H1 (cell line): Measurements from ENCODE around the gene ISM1. TPM values are rescaled to one million over a fixed set of nuclear protein-coding genes. Genes with fewer than 3 reads are reported as not detected.
A peak's percentile ranks its signal among the peaks of the same experiment; 100 is the strongest.

Experiments used
- CTCF ChIA-PET: fragments of 300-600 bp; sonication (Branson Sonifier 250); formaldehyde crosslinking; loops from one replicate; lab custom pipeline; 2021; ENCODE audit not compliant: partially characterized antibody; lab: Charles Lee
- POLR2A ChIA-PET: fragments of 300-600 bp; sonication (Branson Sonifier 250); formaldehyde crosslinking; loops from one replicate; lab custom pipeline; 2021; ENCODE audit warnings: inconsistent platforms; ENCODE audit not compliant: partially characterized antibody; lab: Charles Lee
- DNase-seq, 2 experiments: peaks; one replicate each; pipeline versions ENCODE4 v3.0.0 to v3.0.0-alpha.2; 2010 to 2022; ENCODE audit warnings: low spot score in 2 of 2, low read depth in 1 of 2, mixed read lengths in 1 of 2
- FAIRE-seq: peaks from 2 replicates; lab custom pipeline; 2011; peaks lifted over from hg19 to GRCh38; lab: Jason Lieb, UNC
- H2AFZ ChIP-seq: 2 replicates; pipeline ENCODE4 v1.8.1; 2012; ENCODE audit warnings: low read length, inconsistent platforms
- H2AK5ac ChIP-seq: 2 replicates; pipeline ENCODE4 v1.6.1; 2013; ENCODE audit warnings: low read depth, low read length
- H2BK120ac ChIP-seq: replicated peaks from 2 replicates; pipeline ENCODE3; 2013; ENCODE audit warnings: low read depth, low read length, inconsistent platforms
- H2BK12ac ChIP-seq: 2 replicates; pipeline ENCODE4 v1.6.1; 2013; ENCODE audit warnings: low read depth, low read length
- H2BK15ac ChIP-seq: 2 replicates; pipeline ENCODE4 v1.6.1; 2013; ENCODE audit warnings: low read length
- H2BK20ac ChIP-seq: 2 replicates; pipeline ENCODE4 v1.6.1; 2013; ENCODE audit warnings: low read length
- H2BK5ac ChIP-seq: 2 replicates; pipeline ENCODE4 v1.6.1; 2013; ENCODE audit warnings: low read depth, low read length
- H3K14ac ChIP-seq: 2 replicates; pipeline ENCODE4 v1.6.1; 2013; ENCODE audit warnings: inconsistent platforms; ENCODE audit not compliant: insufficient read length
- H3K18ac ChIP-seq: 2 replicates; pipeline ENCODE4 v1.6.1; 2013; ENCODE audit warnings: low read length; ENCODE audit errors: extremely low read depth
- H3K23ac ChIP-seq: 2 replicates; pipeline ENCODE4 v1.6.1; 2013; ENCODE audit warnings: inconsistent platforms; ENCODE audit not compliant: insufficient read length
- H3K23me2 ChIP-seq: 2 replicates; pipeline ENCODE4 v1.6.1; 2013; ENCODE audit warnings: low read depth, low read length
- H3K27ac ChIP-seq: 2 replicates; pipeline ENCODE4 v1.6.1; 2011; ENCODE audit warnings: low read depth, low read length, inconsistent platforms
- H3K27me3 ChIP-seq, 4 experiments: replicated peaks in 1 of 4; 1 replicate in 1 of 4; 2 replicates in 3 of 4; pipeline versions ENCODE4 v1.6.1 to v1.8.1; 2011 to 2013; ENCODE audit warnings: low read length in 3 of 4, mild to moderate bottlenecking in 3 of 4, inconsistent platforms in 2 of 4, mixed read lengths in 2 of 4, moderate library complexity in 1 of 4; ENCODE audit not compliant: control insufficient read depth in 3 of 4, insufficient read depth in 3 of 4; ENCODE audit errors: extremely low read depth in 1 of 4
- H3K36me3 ChIP-seq, 4 experiments: 2 replicates each; pipeline versions ENCODE4 v1.6.1 to v1.8.1; 2011 to 2013; ENCODE audit warnings: mild to moderate bottlenecking in 4 of 4, low read length in 3 of 4, moderate library complexity in 2 of 4, control low read depth in 1 of 4, inconsistent platforms in 1 of 4; ENCODE audit not compliant: insufficient read depth in 4 of 4, control insufficient read depth in 2 of 4
- H3K4ac ChIP-seq: replicated peaks from 2 replicates; pipeline ENCODE3; 2013; ENCODE audit warnings: low read length, low read depth, mixed read lengths, inconsistent platforms; ENCODE audit not compliant: insufficient read length
- H3K4me1 ChIP-seq, 4 experiments: replicated peaks in 1 of 4; 1 replicate in 1 of 4; 2 replicates in 3 of 4; pipeline versions ENCODE4 v1.6.1 to v1.8.1; 2011 to 2013; ENCODE audit warnings: low read length in 3 of 4, inconsistent platforms in 2 of 4, mixed read lengths in 1 of 4; ENCODE audit not compliant: insufficient read depth in 4 of 4, control insufficient read depth in 3 of 4
- H3K4me2 ChIP-seq, 2 experiments: 2 replicates each; pipeline versions ENCODE4 v1.6.1 to v1.8.1; 2011 to 2013; ENCODE audit warnings: low read depth in 2 of 2, low read length in 2 of 2, control low read depth in 1 of 2, inconsistent platforms in 1 of 2, mild to moderate bottlenecking in 1 of 2; ENCODE audit not compliant: insufficient read depth in 1 of 2
- H3K4me3 ChIP-seq, 4 experiments: fragments of 200-600, 300-600 bp in 1 of 4; sonication (generic), shearing (Covaris generic), sonication (Bioruptor Twin) in 1 of 4; 2 replicates each; pipeline versions ENCODE4 v1.5.1 to v1.8.1; 2011 to 2016; ENCODE audit warnings: low read length in 4 of 4, low read depth in 3 of 4, control low read depth in 2 of 4, inconsistent platforms in 2 of 4, mild to moderate bottlenecking in 2 of 4, mixed read lengths in 1 of 4, moderate library complexity in 1 of 4; ENCODE audit not compliant: insufficient read depth in 2 of 4; ENCODE audit errors: extremely low read depth in 1 of 4
- H3K56ac ChIP-seq: replicated peaks from 2 replicates; pipeline ENCODE3; 2013; ENCODE audit warnings: low read depth, mild to moderate bottlenecking, mixed read lengths, low read length, inconsistent platforms; ENCODE audit not compliant: insufficient read length
- H3K79me1 ChIP-seq: 2 replicates; pipeline ENCODE4 v1.6.1; 2013; ENCODE audit warnings: low read depth, low read length, control low read depth
- H3K79me2 ChIP-seq, 2 experiments: 2 replicates each; pipeline versions ENCODE4 v1.6.1 to v1.8.1; 2012 to 2013; ENCODE audit warnings: low read length in 2 of 2, mild to moderate bottlenecking in 2 of 2, inconsistent platforms in 1 of 2; ENCODE audit not compliant: insufficient read depth in 2 of 2, control insufficient read depth in 1 of 2
- H3K9ac ChIP-seq, 4 experiments: replicated peaks in 1 of 4; 1 replicate in 1 of 4; 2 replicates in 3 of 4; pipeline versions ENCODE4 v1.6.1 to v1.8.1; 2011 to 2013; ENCODE audit warnings: low read depth in 3 of 4, low read length in 3 of 4, control low read depth in 2 of 4, mild to moderate bottlenecking in 2 of 4, moderate library complexity in 2 of 4, inconsistent platforms in 1 of 4; ENCODE audit errors: extremely low read depth in 1 of 4
- H3K9me3 ChIP-seq, 2 experiments: 2 replicates each; pipeline versions ENCODE4 v1.6.1 to v1.8.1; 2012 to 2013; ENCODE audit warnings: mild to moderate bottlenecking in 2 of 2, moderate library complexity in 2 of 2, control low read depth in 1 of 2, inconsistent platforms in 1 of 2, low read depth in 1 of 2, low read length in 1 of 2, mixed read lengths in 1 of 2; ENCODE audit not compliant: insufficient read depth in 2 of 2
- H4K20me1 ChIP-seq, 2 experiments: replicated peaks in 1 of 2; 2 replicates each; pipeline versions ENCODE3 to v1.8.1; 2011 to 2013; ENCODE audit warnings: inconsistent platforms in 2 of 2, low read length in 2 of 2, mild to moderate bottlenecking in 1 of 2; ENCODE audit not compliant: insufficient read depth in 2 of 2, control insufficient read depth in 1 of 2
- H4K5ac ChIP-seq: 2 replicates; pipeline ENCODE4 v1.6.1; 2013; ENCODE audit warnings: low read length, low read depth, mixed read lengths, inconsistent platforms; ENCODE audit not compliant: insufficient read length
- H4K8ac ChIP-seq: 2 replicates; pipeline ENCODE4 v1.8.0; 2013; ENCODE audit warnings: mild to moderate bottlenecking, moderate library complexity, low read length, inconsistent platforms; ENCODE audit not compliant: insufficient read depth; ENCODE audit errors: extremely low read depth
- H4K91ac ChIP-seq: replicated peaks from 2 replicates; pipeline ENCODE3; 2013; ENCODE audit warnings: low read length, mixed read lengths, inconsistent platforms; ENCODE audit not compliant: insufficient read length
- CBX8 ChIP-seq: fragments of 300-800, 300-1000 bp; sonication (generic); IDR thresholded peaks from 2 replicates; pipeline ENCODE4 v1.7.1; 2016; ENCODE audit warnings: low read depth, low read length, borderline replicate concordance
- CHD1 ChIP-seq: IDR thresholded peaks from 2 replicates; pipeline ENCODE4 v1.6.1; 2012; ENCODE audit warnings: low read depth, low read length, improper control_type of control experiment
- FOSL1 ChIP-seq: IDR thresholded peaks from 2 replicates; pipeline ENCODE4 v1.6.1; 2011; ENCODE audit warnings: mild to moderate bottlenecking, low read depth, low read length, moderate library complexity; ENCODE audit not compliant: insufficient read depth
- KDM5A ChIP-seq: fragments of 200-600 bp; IDR thresholded peaks from 2 replicates; pipeline ENCODE4 v1.7.1; 2012; ENCODE audit warnings: mild to moderate bottlenecking, low read length, inconsistent platforms, mixed read lengths
- RAD21 ChIP-seq, 2 experiments: IDR thresholded peaks in 1 of 2; conservative IDR thresholded peaks in 1 of 2; 2 replicates each; pipeline ENCODE4 v1.6.1; 2011; ENCODE audit warnings: low read depth in 2 of 2, low read length in 2 of 2, improper control_type of control experiment in 1 of 2, inconsistent platforms in 1 of 2, mild to moderate bottlenecking in 1 of 2, moderate library complexity in 1 of 2
- RFX5 ChIP-seq: IDR thresholded peaks from 2 replicates; pipeline ENCODE4 v1.6.1; 2011; ENCODE audit warnings: low read depth, low read length, improper control_type of control experiment, borderline replicate concordance
- SIRT6 ChIP-seq: IDR thresholded peaks from one replicate; pipeline ENCODE4 v1.7.1; 2012; ENCODE audit warnings: low read length, inconsistent platforms
- SP2 ChIP-seq: IDR thresholded peaks from 2 replicates; pipeline ENCODE4 v1.6.1; 2012; ENCODE audit warnings: mild to moderate bottlenecking, low read length, inconsistent platforms
- SRF ChIP-seq: IDR thresholded peaks from 2 replicates; pipeline ENCODE4 v1.6.1; 2011; ENCODE audit warnings: mild to moderate bottlenecking, low read depth, low read length, moderate library complexity
- TAF1 ChIP-seq: IDR thresholded peaks from 2 replicates; pipeline ENCODE4 v1.6.1; 2011; ENCODE audit warnings: mild to moderate bottlenecking, low read depth, low read length
- TCF12 ChIP-seq: IDR thresholded peaks from 2 replicates; pipeline ENCODE4 v1.6.1; 2011; ENCODE audit warnings: low read depth, mild to moderate bottlenecking, low read length
- WGBS, 2 experiments: shearing (Covaris generic) in 1 of 2; methylation state at CpG; one replicate each; pipeline versions ENCODE4 v1.1.6 to v1.1.7; 2013 to 2015; ENCODE audit warnings: low lambda C conversion rate in 2 of 2, mixed read lengths in 2 of 2, inconsistent platforms in 1 of 2, low coverage in 1 of 2, missing lambda C conversion rate in 1 of 2; ENCODE audit not compliant: insufficient replicate concordance in 2 of 2, insufficient coverage in 1 of 2, insufficient read length in 1 of 2; ENCODE audit errors: extremely low coverage in 1 of 2, missing lambda C conversion rate in 1 of 2; 5-methylcytosine and 5-hydroxymethylcytosine counted together
- polyA plus RNA-seq, 7 experiments: library from polyadenylated mRNA; depleted of rRNA in 3 of 7; stranded (reverse) in 5 of 7; unstranded in 2 of 7; fragments of >200 nt in 5 of 7; fragments of 200-250 nt in 2 of 7; gene quantifications; 1 replicate in 5 of 7; 2 replicates in 1 of 7; 4 replicates in 1 of 7; pipeline versions ENCODE4 v1.2.1 to v1.2.3, GENCODE V29; 2011 to 2013; ENCODE audit warnings: missing spikeins in 2 of 7, mixed read lengths in 2 of 7
- total RNA-seq: library from RNA; stranded (reverse); fragmentation: NEBNext Ultra II Directional; extraction: Animal tissue kit (Norgen Biotek cat#: 25700); gene quantifications from 2 replicates; pipeline ENCODE4 v1.2.1, GENCODE V29; 2021
- TF ChIP-seq, protein P1 (sequence below): IDR thresholded peaks from 2 replicates; pipeline ENCODE4 v1.6.1; 2011; ENCODE audit warnings: low read depth, mild to moderate bottlenecking, low read length; ENCODE audit not compliant: insufficient read depth

The ISM1 gene
- total and polyA plus RNA-seq, 2 of the 8 experiments (the other 6 are each of a cell fraction or from before 2014, with no cell fraction given) = 0.62 to 0.97 TPM

DNA sequence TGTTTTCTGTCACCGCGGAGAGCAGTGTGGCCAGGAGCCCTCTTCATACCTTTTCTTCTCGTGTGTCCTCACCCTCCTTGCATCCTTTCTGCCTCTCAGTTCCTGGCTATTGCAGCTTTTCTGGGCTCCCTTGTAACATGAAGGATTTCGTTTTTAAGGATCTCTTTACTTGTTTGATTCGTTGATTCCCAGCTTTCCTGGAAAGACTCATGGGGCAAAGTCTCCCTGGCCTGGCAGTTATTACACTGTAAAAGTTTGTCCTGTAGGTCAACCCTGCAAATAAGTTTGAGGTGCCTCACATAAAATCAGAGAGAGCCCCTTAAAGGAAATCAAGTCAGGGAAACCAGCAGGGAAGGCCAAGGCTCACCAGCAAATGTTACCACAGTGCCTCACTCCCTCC lies 70.1 kb downstream of the ISM1 start:
- CTCF ChIA-PET = interaction anchor here (0.6 to 2.7 kb wide), 4 partner anchors 12 to 255 kb away, joined by 3 to 20 read pairs (median 5); no protein-coding TSS in a partner anchor
- Histone ChIP-seq H3K79me2 (no peaks in the 10 kb centered on the region; a peak in 1 of 4 replicates), H3K23ac (no peak overlapping the region), H4K20me1 (no peaks in the 10 kb centered on the region), H2AFZ (no peak overlapping the region), H3K9me3 (no peaks in the 10 kb centered on the region), H3K14ac (no peak overlapping the region), H3K9ac (no peak overlapping the region), H4K91ac (no peak overlapping the region), H3K27ac (no peak overlapping the region), H4K5ac (no peak overlapping the region), H3K27me3 (no peaks in the 10 kb centered on the region), H2BK20ac (no peak overlapping the region), H3K4me2 (no peak overlapping the region), H3K36me3 (no peaks in the 10 kb centered on the region), H3K79me1 (no peaks in the 10 kb centered on the region), H3K4me3 (no peak overlapping the region), H4K8ac (no peak overlapping the region), H2AK5ac (no peak overlapping the region), H2BK5ac (no peak overlapping the region), H3K4me1 (peaks cover 0 to 3% (median 0%) of the 10 kb centered on the region in 4 experiments; a peak in 1 of 7 replicates), H3K18ac (no peak overlapping the region), H3K4ac (no peak overlapping the region), H2BK15ac (no peak overlapping the region), H2BK12ac (no peak overlapping the region), H2BK120ac (no peak overlapping the region), H3K56ac (no peak overlapping the region), H3K23me2 (no peaks in the 10 kb centered on the region; the same call in 1 of the 2 replicates)
- peak in 1 of 2 experiments; percentile 28 for DNase-seq
- TF ChIP-seq RAD21 (IDR thresholded peaks at IDR 0.05 in 1 of 2, conservative IDR thresholded peaks at IDR 0.05 in 1 of 2; ENCODE audit: low read depth in 2 of 2, low read length in 2 of 2) (no peak), SIRT6 (no peak), SRF (no peak), RFX5 (no peak), TCF12 (no peak), TAF1 (no peak), KDM5A (no peak), CHD1 (no peak), FOSL1 (no peak), SP2 (no peak), CBX8 (no peak)
- TF ChIP-seq, protein P1, sequence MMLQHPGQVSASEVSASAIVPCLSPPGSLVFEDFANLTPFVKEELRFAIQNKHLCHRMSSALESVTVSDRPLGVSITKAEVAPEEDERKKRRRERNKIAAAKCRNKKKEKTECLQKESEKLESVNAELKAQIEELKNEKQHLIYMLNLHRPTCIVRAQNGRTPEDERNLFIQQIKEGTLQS = no peak
- POLR2A ChIA-PET = no interaction called here
- WGBS, 2 experiments = 82% methylated on average over 5 of the region's 5 CpGs; no CpG with 5 or more reads in 1 of the 2 experiments
- no peak for FAIRE-seq
